HG02678 (cell line): ENCODE data around the gene DDX24.

ENCODE experiments used
- ATAC-seq: cut with Tn5 transposase; IDR thresholded peaks from one replicate; pipeline ENCODE4 v1.9.1; 2021; ENCODE audit warnings: mild to moderate bottlenecking, moderate library complexity; ENCODE audit not compliant: unreplicated experiment

DDX24 gene

GRCh38 chr14:94018308-94018707, 62.7 kb downstream of the DDX24 start:
- no peak for ATAC-seq

- ATAC-seq = no peak
Measured at GRCh38 chr14:94016446-94016976, 64.5 kb downstream of the DDX24 start.

GRCh38 chr14:94015223-94015622, 65.8 kb downstream of the DDX24 start:
- ATAC-seq = no peak

GRCh38 chr14:94014382-94014781, 66.6 kb downstream of the DDX24 start:
- no peak for ATAC-seq

GRCh38 chr14:94011795-94012194, 69.2 kb downstream of the DDX24 start:
- no peak for ATAC-seq

- ATAC-seq = no peak
Measured at GRCh38 chr14:94010625-94011024, 70.4 kb downstream of the DDX24 start.

- peak; percentile 53 for ATAC-seq
Measured at GRCh38 chr14:94009767-94010166, 71.2 kb downstream of the DDX24 start.

GRCh38 chr14:94008234-94008633, 72.8 kb downstream of the DDX24 start:
- no peak for ATAC-seq

GRCh38 chr14:94005324-94006073, 75.5 kb downstream of the DDX24 start:
- ATAC-seq = no peak

GRCh38 chr14:94004015-94004414, 77.0 kb downstream of the DDX24 start:
- ATAC-seq = no peak

GRCh38 chr14:94003397-94003796, 77.6 kb downstream of the DDX24 start:
- no peak for ATAC-seq

GRCh38 chr14:94001501-94002396, 79.3 kb downstream of the DDX24 start:
- peak; percentile 57 for ATAC-seq

- no peak for ATAC-seq
Measured at GRCh38 chr14:94001016-94001415, 80.0 kb downstream of the DDX24 start.

GRCh38 chr14:94000267-94000666, 80.7 kb downstream of the DDX24 start:
- ATAC-seq = no peak

- no peak for ATAC-seq
Measured at GRCh38 chr14:93999573-93999972, 81.4 kb downstream of the DDX24 start.

- ATAC-seq = no peak
Measured at GRCh38 chr14:93998871-93999403, 82.1 kb downstream of the DDX24 start.
